Measurements from ENCODE around the gene PFN2. TPM values are rescaled to one million over a fixed set of nuclear protein-coding genes. Genes with fewer than 3 reads are reported as not detected.

The PFN2 gene
- total RNA-seq, 2 donors from 2014 or later: 5.1 to 9.5 TPM

DNA sequence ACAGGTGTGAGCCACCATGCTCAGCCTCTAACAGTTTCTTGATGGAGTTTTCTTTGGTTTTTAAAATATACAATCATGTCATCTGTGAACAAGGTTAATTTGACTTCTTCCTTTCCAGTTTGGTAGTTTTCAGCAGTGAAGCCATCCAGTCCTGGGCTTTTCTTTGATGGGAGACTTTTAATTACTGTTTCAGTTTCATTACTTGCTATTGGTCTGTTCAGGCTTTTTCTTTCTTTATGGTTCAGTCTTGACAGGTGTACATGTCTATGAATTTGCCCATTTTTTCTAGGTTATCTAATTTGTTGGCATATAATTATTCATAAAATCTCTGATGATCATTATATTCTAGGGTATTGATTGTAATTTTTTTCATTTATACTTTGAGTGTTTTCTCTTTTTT is 36.8 kb downstream of the PFN2 start:
- Mint-ChIP-seq H3K27me3 (no peaks in the 10 kb centered on the region), H3K27ac (peak overlapping the region; percentile 69), H3K4me3 (no peak overlapping the region), H3K4me1 (peaks cover 25% of the 10 kb centered on the region), H3K36me3 (ENCODE audit: low read depth) (peaks cover 12% of the 10 kb centered on the region)
- no peaks in the 10 kb centered on the region for H3K9me3 ChIP-seq (ENCODE audit: control insufficient read depth, low read length, poor library complexity, severe bottlenecking)
- ATAC-seq: no peak
- DNase-seq: no peak

DNA sequence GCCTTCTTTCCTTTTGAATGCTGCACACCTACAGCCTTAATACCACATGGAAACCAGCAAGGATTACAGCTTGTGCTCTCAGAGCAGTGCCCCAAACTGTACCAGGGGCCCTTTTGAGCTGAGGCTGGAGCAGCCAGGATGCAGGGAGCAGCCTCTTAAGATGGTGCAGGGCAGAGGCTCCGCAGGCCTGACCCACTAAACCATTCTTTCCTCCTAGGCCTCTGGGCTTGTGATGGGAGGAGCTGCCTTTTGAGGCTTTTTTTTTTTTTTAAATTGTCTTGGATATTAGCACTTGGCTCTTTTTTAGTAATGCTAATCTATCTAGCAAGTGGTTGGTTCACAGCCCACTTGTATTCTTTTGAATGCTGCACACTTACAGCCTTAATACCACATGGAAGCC is 37.7 kb downstream of the PFN2 start:
- ATAC-seq (no peak), DNase-seq (no peak)
- Mint-ChIP-seq H3K27me3 (no peaks in the 10 kb centered on the region), H3K27ac (no peak overlapping the region), H3K4me1 (peaks cover 25% of the 10 kb centered on the region), H3K4me3 (no peak overlapping the region), H3K36me3 (ENCODE audit: low read depth) (peaks cover 12% of the 10 kb centered on the region)
- no peaks in the 10 kb centered on the region for H3K9me3 ChIP-seq (ENCODE audit: control insufficient read depth, low read length, poor library complexity, severe bottlenecking)

DNA sequence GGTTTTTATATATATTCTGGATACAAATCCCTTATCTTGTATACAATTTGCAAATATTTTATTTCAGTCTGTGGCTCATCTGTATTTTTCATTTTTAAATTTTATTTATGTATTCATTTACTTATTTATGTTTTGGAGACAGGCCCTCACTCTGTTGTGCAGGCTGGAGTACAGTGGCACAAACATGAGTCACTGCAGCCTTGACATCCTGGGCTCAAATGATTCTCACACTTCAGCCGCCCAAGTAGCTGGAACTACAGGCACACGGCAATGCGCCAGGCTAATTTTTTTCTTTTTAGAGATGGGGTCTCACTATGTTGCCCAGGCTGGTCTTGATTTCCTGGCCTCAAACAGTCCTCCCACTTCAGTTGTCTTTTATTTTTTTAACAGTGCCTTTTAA is 50.6 kb downstream of the PFN2 start:
- no peak for DNase-seq
- H3K27ac Mint-ChIP-seq: no peak overlapping the region
- H3K4me3 Mint-ChIP-seq: no peak overlapping the region
- no peaks in the 10 kb centered on the region for H3K27me3 Mint-ChIP-seq
- ATAC-seq: no peak
- H3K9me3 ChIP-seq (ENCODE audit: control insufficient read depth, low read length, poor library complexity, severe bottlenecking): no peaks in the 10 kb centered on the region
- H3K36me3 Mint-ChIP-seq (ENCODE audit: low read depth): peaks cover 13% of the 10 kb centered on the region
- H3K4me1 Mint-ChIP-seq: peaks cover 8% of the 10 kb centered on the region

DNA sequence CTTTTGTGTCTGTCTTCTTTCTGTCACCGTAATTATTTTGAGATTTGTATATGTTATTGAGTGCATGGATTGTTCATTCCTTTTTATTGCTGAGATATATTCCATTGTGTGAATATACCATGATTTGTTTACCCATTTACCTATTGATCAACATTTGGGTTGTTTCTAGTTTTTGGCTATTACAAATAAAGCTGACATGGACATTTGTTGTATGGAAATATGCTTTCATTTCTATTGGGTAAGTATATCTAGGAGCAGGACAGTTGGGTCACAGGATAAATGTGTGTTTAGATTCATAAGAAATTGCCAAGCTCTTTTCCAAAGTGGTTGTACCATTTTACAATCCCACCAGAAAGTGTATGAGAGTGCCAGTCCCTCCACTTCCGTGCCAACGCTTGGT is 51.2 kb downstream of the PFN2 start:
- H3K4me3 Mint-ChIP-seq: no peak overlapping the region
- H3K9me3 ChIP-seq (ENCODE audit: control insufficient read depth, low read length, poor library complexity, severe bottlenecking): no peaks in the 10 kb centered on the region
- no peaks in the 10 kb centered on the region for H3K27me3 Mint-ChIP-seq
- H3K4me1 Mint-ChIP-seq: peaks cover 8% of the 10 kb centered on the region
- ATAC-seq (no peak), DNase-seq (no peak)
- H3K36me3 Mint-ChIP-seq (ENCODE audit: low read depth): peaks cover 13% of the 10 kb centered on the region
- peak overlapping the region; percentile 61 for H3K27ac Mint-ChIP-seq

DNA sequence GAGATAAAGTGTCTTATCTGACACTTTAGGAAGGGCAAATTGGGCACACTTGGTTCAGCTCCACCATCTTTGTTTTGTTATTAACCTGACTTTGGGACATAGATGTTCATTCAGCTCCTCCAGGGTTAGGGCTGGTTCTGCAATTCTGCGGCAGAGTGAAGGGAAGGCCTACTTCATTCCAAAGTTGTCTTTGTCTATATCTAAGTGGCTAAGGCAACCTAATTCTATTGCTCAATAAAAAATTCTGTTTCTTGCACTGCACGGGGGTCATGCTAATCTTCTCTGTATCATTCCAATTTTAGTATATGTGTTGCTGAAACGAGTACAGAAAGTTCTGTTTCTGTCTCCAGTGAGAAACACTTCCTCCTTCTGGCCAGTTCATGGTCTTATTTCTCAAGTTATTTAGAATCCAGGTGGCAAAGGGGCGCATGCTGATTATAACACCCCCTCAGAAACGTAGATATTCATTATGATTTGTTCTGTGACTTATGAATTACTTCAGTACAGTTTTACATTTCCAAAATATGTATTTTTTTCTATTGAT is 53.5 kb downstream of the PFN2 start:
- H3K4me3 Mint-ChIP-seq: no peak overlapping the region
- peaks cover 13% of the 10 kb centered on the region for H3K36me3 Mint-ChIP-seq (ENCODE audit: low read depth)
- no peak for DNase-seq
- ATAC-seq: no peak
- no peaks in the 10 kb centered on the region for H3K27me3 Mint-ChIP-seq
- H3K9me3 ChIP-seq (ENCODE audit: control insufficient read depth, low read length, poor library complexity, severe bottlenecking): no peaks in the 10 kb centered on the region
- H3K4me1 Mint-ChIP-seq: peaks cover 8% of the 10 kb centered on the region
- no peak overlapping the region for H3K27ac Mint-ChIP-seq

Other genes with a start within 250 kb of the PFN2 start
- 10 to 100 TPM; 24.6 to 36.5 TPM for gene COMMD2, start 218.4 kb downstream of the PFN2 start, total RNA-seq
- gene ANKUB1, start 178.3 kb downstream of the PFN2 start, total RNA-seq: not detected
- 10 to 100 TPM; 50.8 to 55.4 TPM for gene RNF13, start 157.7 kb downstream of the PFN2 start, total RNA-seq